GM23338 (cell line): ENCODE data around the gene CCDC106. TPM values are rescaled to one million over a fixed set of nuclear protein-coding genes. Genes with fewer than 3 reads are reported as not detected.

Experiments used
- ATAC-seq: fragments of 200-7000 bp; cut with Tn5 transposase; 3 replicates; pipeline ENCODE4 v1.9.1; 2020
- DNase-seq: peaks from one replicate; pipeline ENCODE4 v3.0.0-alpha.2; 2015; ENCODE audit warnings: low spot score
- H2AFZ ChIP-seq: fragments of 200-600 bp; sonication (generic); 2 replicates; pipeline ENCODE4 v1.8.0; 2016; ENCODE audit warnings: antibody characterized with exemption, mild to moderate bottlenecking, moderate library complexity
- H3F3A ChIP-seq: fragments of 200-600 bp; sonication (generic); replicated peaks from 2 replicates; pipeline ENCODE4 v1.8.0; 2017; ENCODE audit warnings: antibody characterized with exemption, mixed run types, low read depth
- H3K27ac ChIP-seq: fragments of 200-600 bp; sonication (generic); 2 replicates; pipeline ENCODE4 v1.6.1; 2016; ENCODE audit warnings: low read depth
- H3K27me3 ChIP-seq: fragments of 200-600 bp; sonication (generic); 2 replicates; pipeline ENCODE4 v1.8.0; 2016; ENCODE audit warnings: mild to moderate bottlenecking, mixed run types, moderate library complexity; ENCODE audit not compliant: insufficient read depth
- H3K36me3 ChIP-seq: fragments of 200-600 bp; sonication (generic); 2 replicates; pipeline ENCODE4 v1.8.0; 2016; ENCODE audit warnings: mild to moderate bottlenecking; ENCODE audit not compliant: insufficient read depth
- H3K4me1 ChIP-seq: fragments of 200-600 bp; sonication (generic); 2 replicates; pipeline ENCODE4 v1.8.0; 2016; ENCODE audit warnings: mild to moderate bottlenecking, moderate library complexity; ENCODE audit not compliant: insufficient read depth
- H3K4me2 ChIP-seq: fragments of 200-600 bp; sonication (generic); 2 replicates; pipeline ENCODE4 v1.7.1; 2017; ENCODE audit warnings: mixed run types
- H3K4me3 ChIP-seq: fragments of 200-600 bp; sonication (generic); 2 replicates; pipeline ENCODE4 v1.6.1; 2016; ENCODE audit warnings: mixed run types
- H3K79me2 ChIP-seq: fragments of 200-600 bp; sonication (generic); replicated peaks from 2 replicates; pipeline ENCODE4 v1.8.0; 2017; ENCODE audit warnings: mild to moderate bottlenecking; ENCODE audit not compliant: insufficient read depth
- H3K9me2 ChIP-seq: fragments of 200-600 bp; sonication (generic); 2 replicates; pipeline ENCODE4 v1.8.0; 2017; ENCODE audit not compliant: insufficient read depth
- H4K20me1 ChIP-seq: fragments of 200-600 bp; sonication (generic); replicated peaks from 2 replicates; pipeline ENCODE4 v1.8.0; 2017; ENCODE audit warnings: mild to moderate bottlenecking; ENCODE audit not compliant: insufficient read depth
- H3K27ac Mint-ChIP-seq: 2 replicates; pipeline ENCODE4 v1.8.0; 2020; ENCODE audit warnings: inconsistent platforms, mild to moderate bottlenecking, moderate library complexity, mixed read lengths
- H3K27me3 Mint-ChIP-seq: 3 replicates; pipeline ENCODE4 v1.8.0; 2022; ENCODE audit warnings: low read depth, mild to moderate bottlenecking, moderate library complexity, mixed read lengths, inconsistent platforms; ENCODE audit not compliant: insufficient read depth, poor library complexity
- H3K36me3 Mint-ChIP-seq: 3 replicates; pipeline ENCODE4 v1.8.0; 2021; ENCODE audit warnings: low read depth, mild to moderate bottlenecking, inconsistent platforms, moderate library complexity, mixed read lengths
- H3K4me1 Mint-ChIP-seq: 3 replicates; pipeline ENCODE4 v1.8.0; 2020; ENCODE audit warnings: mild to moderate bottlenecking, inconsistent platforms, mixed read lengths
- H3K4me3 Mint-ChIP-seq: 3 replicates; pipeline ENCODE4 v1.8.0; 2021; ENCODE audit warnings: moderate library complexity, mild to moderate bottlenecking, inconsistent platforms, mixed read lengths
- H3K9me3 Mint-ChIP-seq: 3 replicates; pipeline ENCODE4 v1.8.0; 2020; ENCODE audit warnings: moderate library complexity, mild to moderate bottlenecking, inconsistent platforms, mixed read lengths
- CTCF ChIP-seq, 2 experiments: fragments of 200-600 bp in 1 of 2; sonication (generic) in 1 of 2; conservative IDR thresholded peaks; 2 replicates each; pipeline versions ENCODE4 v1.5.1 to v1.6.1; 2016 to 2017; ENCODE audit warnings: antibody characterized with exemption in 2 of 2, low read depth in 2 of 2, mild to moderate bottlenecking in 2 of 2, moderate library complexity in 1 of 2
- EZH2 ChIP-seq: fragments of 200-600 bp; sonication (generic); IDR thresholded peaks from one replicate; pipeline ENCODE4 v1.8.0; 2017; ENCODE audit warnings: antibody characterized with exemption, mild to moderate bottlenecking, low read depth; ENCODE audit not compliant: unreplicated experiment
- EZH2phosphoT487 ChIP-seq: fragments of 200-600 bp; sonication (generic); IDR thresholded peaks from one replicate; pipeline ENCODE4 v1.8.1; 2018; ENCODE audit warnings: antibody characterized with exemption; ENCODE audit not compliant: unreplicated experiment
- NANOG ChIP-seq: IDR thresholded peaks from 2 replicates; pipeline ENCODE4 v1.6.1; 2016; ENCODE audit warnings: antibody characterized with exemption, borderline replicate concordance
- POLR2AphosphoS5 ChIP-seq: IDR thresholded peaks from 2 replicates; pipeline ENCODE4 v1.6.1; 2016; ENCODE audit warnings: antibody characterized with exemption, low read depth
- ZNF114 ChIP-seq: fragments of 250-450 bp; sonication (Bioruptor Pico); IDR thresholded peaks from 2 replicates; pipeline ENCODE4 v1.5.0; 2020; ENCODE audit warnings: mild to moderate bottlenecking, moderate library complexity
- polyA plus RNA-seq: library from polyadenylated mRNA; unstranded; fragments of >200 nt; fragmentation: Nextera tagmentation; extraction: Ambion mirVana; gene quantifications from 2 replicates; pipeline ENCODE4 v1.2.1, GENCODE V29; 2016
- total RNA-seq: library from RNA; depleted of rRNA; stranded (reverse); fragments of >200 nt; shearing (Covaris generic); gene quantifications from 2 replicates; pipeline ENCODE4 v1.2.3, GENCODE V29; 2014
- TF ChIP-seq, protein P1 (sequence below): fragments of 250-450 bp; sonication (Bioruptor Pico); IDR thresholded peaks from 2 replicates; pipeline ENCODE4 v1.5.0; 2020; ENCODE audit warnings: mild to moderate bottlenecking, moderate library complexity
- TF ChIP-seq, protein P2 (sequence below): IDR thresholded peaks from 2 replicates; pipeline ENCODE4 v1.6.1; 2016; ENCODE audit warnings: antibody characterized with exemption

Gene CCDC106
- total and polyA plus RNA-seq, 2 experiments from 2014 or later = 12.0 to 17.6 TPM

GRCh38 chr19:55611983-55612645 lies 35.9 kb upstream of the CCDC106 start (continued):
- TF ChIP-seq, protein P1, sequence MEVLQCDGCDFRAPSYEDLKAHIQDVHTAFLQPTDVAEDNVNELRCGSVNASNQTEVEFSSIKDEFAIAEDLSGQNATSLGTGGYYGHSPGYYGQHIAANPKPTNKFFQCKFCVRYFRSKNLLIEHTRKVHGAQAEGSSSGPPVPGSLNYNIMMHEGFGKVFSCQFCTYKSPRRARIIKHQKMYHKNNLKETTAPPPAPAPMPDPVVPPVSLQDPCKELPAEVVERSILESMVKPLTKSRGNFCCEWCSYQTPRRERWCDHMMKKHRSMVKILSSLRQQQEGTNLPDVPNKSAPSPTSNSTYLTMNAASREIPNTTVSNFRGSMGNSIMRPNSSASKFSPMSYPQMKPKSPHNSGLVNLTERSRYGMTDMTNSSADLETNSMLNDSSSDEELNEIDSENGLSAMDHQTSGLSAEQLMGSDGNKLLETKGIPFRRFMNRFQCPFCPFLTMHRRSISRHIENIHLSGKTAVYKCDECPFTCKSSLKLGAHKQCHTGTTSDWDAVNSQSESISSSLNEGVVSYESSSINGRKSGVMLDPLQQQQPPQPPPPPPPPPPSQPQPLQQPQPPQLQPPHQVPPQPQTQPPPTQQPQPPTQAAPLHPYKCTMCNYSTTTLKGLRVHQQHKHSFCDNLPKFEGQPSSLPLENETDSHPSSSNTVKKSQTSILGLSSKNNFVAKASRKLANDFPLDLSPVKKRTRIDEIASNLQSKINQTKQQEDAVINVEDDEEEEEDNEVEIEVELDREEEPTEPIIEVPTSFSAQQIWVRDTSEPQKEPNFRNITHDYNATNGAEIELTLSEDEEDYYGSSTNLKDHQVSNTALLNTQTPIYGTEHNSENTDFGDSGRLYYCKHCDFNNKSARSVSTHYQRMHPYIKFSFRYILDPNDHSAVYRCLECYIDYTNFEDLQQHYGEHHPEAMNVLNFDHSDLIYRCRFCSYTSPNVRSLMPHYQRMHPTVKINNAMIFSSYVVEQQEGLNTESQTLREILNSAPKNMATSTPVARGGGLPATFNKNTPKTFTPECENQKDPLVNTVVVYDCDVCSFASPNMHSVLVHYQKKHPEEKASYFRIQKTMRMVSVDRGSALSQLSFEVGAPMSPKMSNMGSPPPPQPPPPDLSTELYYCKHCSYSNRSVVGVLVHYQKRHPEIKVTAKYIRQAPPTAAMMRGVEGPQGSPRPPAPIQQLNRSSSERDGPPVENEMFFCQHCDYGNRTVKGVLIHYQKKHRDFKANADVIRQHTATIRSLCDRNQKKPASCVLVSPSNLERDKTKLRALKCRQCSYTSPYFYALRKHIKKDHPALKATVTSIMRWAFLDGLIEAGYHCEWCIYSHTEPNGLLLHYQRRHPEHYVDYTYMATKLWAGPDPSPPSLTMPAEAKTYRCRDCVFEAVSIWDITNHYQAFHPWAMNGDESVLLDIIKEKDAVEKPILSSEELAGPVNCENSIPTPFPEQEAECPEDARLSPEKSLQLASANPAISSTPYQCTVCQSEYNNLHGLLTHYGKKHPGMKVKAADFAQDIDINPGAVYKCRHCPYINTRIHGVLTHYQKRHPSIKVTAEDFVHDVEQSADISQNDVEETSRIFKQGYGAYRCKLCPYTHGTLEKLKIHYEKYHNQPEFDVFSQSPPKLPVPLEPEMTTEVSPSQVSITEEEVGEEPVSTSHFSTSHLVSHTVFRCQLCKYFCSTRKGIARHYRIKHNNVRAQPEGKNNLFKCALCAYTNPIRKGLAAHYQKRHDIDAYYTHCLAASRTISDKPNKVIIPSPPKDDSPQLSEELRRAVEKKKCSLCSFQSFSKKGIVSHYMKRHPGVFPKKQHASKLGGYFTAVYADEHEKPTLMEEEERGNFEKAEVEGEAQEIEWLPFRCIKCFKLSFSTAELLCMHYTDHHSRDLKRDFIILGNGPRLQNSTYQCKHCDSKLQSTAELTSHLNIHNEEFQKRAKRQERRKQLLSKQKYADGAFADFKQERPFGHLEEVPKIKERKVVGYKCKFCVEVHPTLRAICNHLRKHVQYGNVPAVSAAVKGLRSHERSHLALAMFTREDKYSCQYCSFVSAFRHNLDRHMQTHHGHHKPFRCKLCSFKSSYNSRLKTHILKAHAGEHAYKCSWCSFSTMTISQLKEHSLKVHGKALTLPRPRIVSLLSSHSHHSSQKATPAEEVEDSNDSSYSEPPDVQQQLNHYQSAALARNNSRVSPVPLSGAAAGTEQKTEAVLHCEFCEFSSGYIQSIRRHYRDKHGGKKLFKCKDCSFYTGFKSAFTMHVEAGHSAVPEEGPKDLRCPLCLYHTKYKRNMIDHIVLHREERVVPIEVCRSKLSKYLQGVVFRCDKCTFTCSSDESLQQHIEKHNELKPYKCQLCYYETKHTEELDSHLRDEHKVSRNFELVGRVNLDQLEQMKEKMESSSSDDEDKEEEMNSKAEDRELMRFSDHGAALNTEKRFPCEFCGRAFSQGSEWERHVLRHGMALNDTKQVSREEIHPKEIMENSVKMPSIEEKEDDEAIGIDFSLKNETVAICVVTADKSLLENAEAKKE (CRISPR knock-in tag) = no peak

- H3K4me1 ChIP-seq = no peaks in the 10 kb centered on the region
- peaks cover 3% of the 10 kb centered on the region for H3K9me3 Mint-ChIP-seq
- no peak overlapping the region for H3K4me3 ChIP-seq
- H3K4me3 Mint-ChIP-seq = no peak overlapping the region
- no peak overlapping the region for H2AFZ ChIP-seq
- 0 out of 3 replicates have a peak, but pooled peaks cover 2% of the 10 kb centered on the region for H3K4me1 Mint-ChIP-seq
- 0 out of 2 replicates have a peak, but pooled peaks cover 3% of the 10 kb centered on the region for H3F3A ChIP-seq
- H3K4me2 ChIP-seq = no peak overlapping the region
- no peaks in the 10 kb centered on the region for H3K9me2 ChIP-seq
- peaks cover 37% of the 10 kb centered on the region for H3K36me3 Mint-ChIP-seq
- H3K27ac Mint-ChIP-seq = no peak overlapping the region
- TF ChIP-seq EZH2phosphoT487 (no peak), EZH2 (no peak), ZNF114 (CRISPR knock-in tag) (no peak), CTCF (conservative IDR thresholded peaks at IDR 0.05; ENCODE audit: low read depth in 2 of 2) (no peak), POLR2AphosphoS5 (no peak), NANOG (no peak)
- TF ChIP-seq, protein P2, sequence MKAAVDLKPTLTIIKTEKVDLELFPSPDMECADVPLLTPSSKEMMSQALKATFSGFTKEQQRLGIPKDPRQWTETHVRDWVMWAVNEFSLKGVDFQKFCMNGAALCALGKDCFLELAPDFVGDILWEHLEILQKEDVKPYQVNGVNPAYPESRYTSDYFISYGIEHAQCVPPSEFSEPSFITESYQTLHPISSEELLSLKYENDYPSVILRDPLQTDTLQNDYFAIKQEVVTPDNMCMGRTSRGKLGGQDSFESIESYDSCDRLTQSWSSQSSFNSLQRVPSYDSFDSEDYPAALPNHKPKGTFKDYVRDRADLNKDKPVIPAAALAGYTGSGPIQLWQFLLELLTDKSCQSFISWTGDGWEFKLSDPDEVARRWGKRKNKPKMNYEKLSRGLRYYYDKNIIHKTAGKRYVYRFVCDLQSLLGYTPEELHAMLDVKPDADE = no peak
- DNase-seq (peak; percentile 2), ATAC-seq (no peak)
- H3K27me3 Mint-ChIP-seq = peaks cover 13% of the 10 kb centered on the region
- H3K27ac ChIP-seq = no peak overlapping the region
- peaks cover 29% of the 10 kb centered on the region for H4K20me1 ChIP-seq
- no peaks in the 10 kb centered on the region for H3K27me3 ChIP-seq
- peaks cover 2% of the 10 kb centered on the region; the same call in 1 of the 2 replicates for H3K79me2 ChIP-seq
- H3K36me3 ChIP-seq = peaks cover 5% of the 10 kb centered on the region; the same call in 1 of the 2 replicates
These were observed 34.6 kb upstream of the CCDC106 start for GRCh38 chr19:55613396-55613795.
